ENCODE measurements around the gene UQCC2.

The UQCC2 gene

GRCh38 chr6:33671744-33672072 lies 39.8 kb downstream of the UQCC2 start:
- no peak for FAIRE-seq

- no peak for FAIRE-seq
Measured at GRCh38 chr6:33670971-33671743, 40.3 kb downstream of the UQCC2 start.

GRCh38 chr6:33670086-33670660 lies 41.3 kb downstream of the UQCC2 start:
- no peak for FAIRE-seq

- FAIRE-seq, result no peak
Measured at GRCh38 chr6:33668914-33669313, 42.6 kb downstream of the UQCC2 start.

- no peak for FAIRE-seq
Measured at GRCh38 chr6:33668328-33668727, 43.2 kb downstream of the UQCC2 start.

- no peak for FAIRE-seq
Measured at GRCh38 chr6:33667776-33668175, 43.7 kb downstream of the UQCC2 start.

- no peak for FAIRE-seq
Measured at GRCh38 chr6:33667072-33667471, 44.4 kb downstream of the UQCC2 start.

GRCh38 chr6:33665957-33666356 lies 45.5 kb downstream of the UQCC2 start:
- no peak for FAIRE-seq

GRCh38 chr6:33664506-33665057 lies 46.9 kb downstream of the UQCC2 start:
- FAIRE-seq, result no peak

GRCh38 chr6:33663727-33664449 lies 47.6 kb downstream of the UQCC2 start:
- no peak for FAIRE-seq

- FAIRE-seq, result no peak
Measured at GRCh38 chr6:33663028-33663427, 48.5 kb downstream of the UQCC2 start.

- no peak for FAIRE-seq
Measured at GRCh38 chr6:33662318-33662717, 49.2 kb downstream of the UQCC2 start.

- no peak for FAIRE-seq
Measured at GRCh38 chr6:33661106-33661838, 50.2 kb downstream of the UQCC2 start.

- FAIRE-seq, result no peak
Measured at GRCh38 chr6:33659986-33660385, 51.5 kb downstream of the UQCC2 start.

- FAIRE-seq, result no peak
Measured at GRCh38 chr6:33658982-33659689, 52.4 kb downstream of the UQCC2 start.

- no peak for FAIRE-seq
Measured at GRCh38 chr6:33656844-33657243, 54.7 kb downstream of the UQCC2 start.

- no peak for FAIRE-seq
Measured at GRCh38 chr6:33654831-33655554, 56.5 kb downstream of the UQCC2 start.

- no peak for FAIRE-seq
Measured at GRCh38 chr6:33652002-33652401, 59.5 kb downstream of the UQCC2 start.

GRCh38 chr6:33651403-33651802 lies 60.1 kb downstream of the UQCC2 start:
- no peak for FAIRE-seq
